NCI-H2196 (cell line): ENCODE results near the gene BTBD10.
A peak's percentile ranks its signal among the peaks of the same experiment; 100 is the strongest.

Experiments used
- DNase-seq: peaks from one replicate; lab custom pipeline; 2025; ENCODE audit not compliant: unreplicated experiment; lab: John Stamatoyannopoulos, UW

Gene BTBD10

DNA sequence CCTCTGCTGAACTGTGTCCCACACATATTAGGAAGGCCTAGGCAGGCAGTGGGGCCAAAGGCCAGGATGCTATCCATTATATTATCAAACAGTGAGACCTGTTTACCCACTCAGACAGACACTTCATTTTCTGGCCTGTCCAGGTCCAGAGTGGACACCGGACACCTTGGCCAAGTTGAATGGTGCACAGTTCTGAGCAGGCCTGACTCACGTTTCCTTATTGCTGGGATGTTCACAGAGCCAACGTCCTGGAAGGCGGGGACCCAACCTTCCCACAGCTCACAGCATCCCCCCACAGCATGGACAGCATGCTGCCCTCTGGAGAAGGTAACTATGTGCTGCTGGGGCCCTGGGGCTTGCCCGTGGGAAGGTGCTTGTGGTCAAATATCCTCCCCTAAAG, 86.6 kb downstream of the BTBD10 start:
- peak; percentile 15 for DNase-seq

DNA sequence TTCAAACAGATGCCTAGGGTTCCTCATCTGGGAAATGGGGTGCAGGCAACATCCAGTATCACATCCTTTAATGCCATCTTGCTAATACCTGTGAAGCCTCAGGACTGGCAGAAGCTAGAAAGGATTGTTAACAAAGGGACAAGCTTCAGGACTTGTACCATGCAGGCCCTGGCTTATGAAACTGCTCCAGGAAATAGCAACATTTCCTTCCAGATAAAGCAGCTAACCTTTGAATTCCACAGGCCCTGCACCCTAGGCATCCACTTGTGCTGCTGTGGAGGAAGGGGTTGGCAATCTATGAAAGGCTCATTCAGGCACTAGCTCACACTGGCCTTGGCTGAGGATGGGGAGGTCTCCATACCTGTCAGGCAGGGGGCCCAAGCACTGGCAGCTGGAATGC, 87.2 kb downstream of the BTBD10 start:
- no peak for DNase-seq

- DNase-seq: no peak
These were observed 89.8 kb downstream of the BTBD10 start for GRCh38 chr11:13373216-13373615.

GRCh38 chr11:13368041-13368446, 95.0 kb downstream of the BTBD10 start:
- no peak for DNase-seq

DNA sequence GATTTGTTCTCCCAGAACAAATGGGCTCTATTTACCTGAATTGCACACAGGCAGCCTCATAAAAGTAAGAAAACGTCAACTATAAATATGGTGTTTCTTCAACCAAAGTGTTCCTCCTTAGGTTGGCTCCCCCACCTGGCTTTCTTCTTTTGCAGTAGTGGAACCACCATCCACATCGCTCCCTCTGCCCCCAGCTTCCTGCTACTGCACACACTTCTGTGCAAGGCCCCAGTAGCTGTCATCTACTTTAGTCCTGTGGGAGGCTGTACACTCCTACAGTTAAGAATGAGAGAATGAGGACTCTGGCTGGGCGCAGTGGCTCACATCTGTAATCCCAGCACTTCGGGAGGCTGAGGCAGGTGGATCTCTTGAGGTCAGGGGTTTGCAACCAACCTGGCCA, 95.9 kb downstream of the BTBD10 start:
- DNase-seq: no peak

DNA sequence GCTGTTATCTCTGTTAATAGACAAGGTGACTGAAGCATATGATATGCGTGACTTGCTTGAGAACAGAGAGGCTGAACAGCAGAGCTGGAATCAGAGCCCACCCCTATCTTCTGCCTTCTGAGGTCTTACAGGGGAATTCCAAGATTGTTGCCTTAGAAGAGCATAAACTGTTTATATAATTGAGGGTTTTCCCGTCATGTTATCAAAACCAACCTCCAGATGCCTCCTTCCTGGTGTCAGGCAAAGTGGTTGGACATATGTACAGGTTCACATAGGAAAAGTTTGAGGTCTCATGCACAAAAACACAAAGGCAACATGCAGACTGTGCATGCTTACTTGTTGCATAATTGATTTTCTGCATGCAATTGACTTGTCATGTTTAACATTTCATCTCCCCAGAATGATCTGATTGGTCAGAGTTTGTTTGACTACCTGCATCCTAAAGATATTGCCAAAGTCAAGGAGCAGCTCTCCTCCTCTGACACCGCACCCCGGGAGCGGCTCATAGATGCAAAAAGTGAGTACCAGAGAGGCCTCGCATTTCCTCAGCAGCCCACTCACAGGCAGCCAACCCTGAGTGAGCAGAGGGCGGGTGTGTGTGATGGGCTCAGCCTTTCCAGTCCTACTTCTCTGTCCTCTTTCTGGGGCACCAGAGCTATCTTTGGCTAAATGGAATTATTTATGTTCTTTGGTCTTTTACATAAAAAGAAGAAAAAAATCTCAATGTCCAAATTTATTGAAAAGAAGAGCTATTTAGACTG, 96.6 kb downstream of the BTBD10 start:
- DNase-seq: no peak

GRCh38 chr11:13364388-13364787, 98.6 kb downstream of the BTBD10 start:
- no peak for DNase-seq

DNA sequence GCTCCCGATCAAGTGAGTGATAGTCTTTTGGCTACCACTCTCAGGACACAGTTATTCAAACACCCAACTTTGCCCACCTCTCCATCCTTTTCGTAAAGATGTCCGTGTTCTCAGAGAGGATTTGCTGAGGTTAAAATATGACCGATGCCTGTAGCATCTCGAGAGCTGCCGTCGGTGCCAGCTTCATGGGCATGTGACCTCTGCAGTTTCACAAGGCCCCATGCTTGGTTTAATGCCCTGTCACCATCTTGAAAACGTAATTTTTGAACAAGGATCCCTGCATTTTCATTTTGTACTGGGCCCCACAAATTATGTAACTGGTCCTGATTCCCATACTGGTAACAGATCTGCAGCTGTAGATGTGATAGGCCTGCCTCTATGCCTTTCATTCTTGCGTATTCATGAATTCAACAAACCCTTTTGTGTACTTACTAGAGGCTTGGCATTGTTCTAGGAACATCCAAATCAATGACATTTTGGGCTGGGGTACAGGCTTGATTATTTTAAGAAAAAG, 100.4 kb downstream of the BTBD10 start:
- no peak for DNase-seq

DNA sequence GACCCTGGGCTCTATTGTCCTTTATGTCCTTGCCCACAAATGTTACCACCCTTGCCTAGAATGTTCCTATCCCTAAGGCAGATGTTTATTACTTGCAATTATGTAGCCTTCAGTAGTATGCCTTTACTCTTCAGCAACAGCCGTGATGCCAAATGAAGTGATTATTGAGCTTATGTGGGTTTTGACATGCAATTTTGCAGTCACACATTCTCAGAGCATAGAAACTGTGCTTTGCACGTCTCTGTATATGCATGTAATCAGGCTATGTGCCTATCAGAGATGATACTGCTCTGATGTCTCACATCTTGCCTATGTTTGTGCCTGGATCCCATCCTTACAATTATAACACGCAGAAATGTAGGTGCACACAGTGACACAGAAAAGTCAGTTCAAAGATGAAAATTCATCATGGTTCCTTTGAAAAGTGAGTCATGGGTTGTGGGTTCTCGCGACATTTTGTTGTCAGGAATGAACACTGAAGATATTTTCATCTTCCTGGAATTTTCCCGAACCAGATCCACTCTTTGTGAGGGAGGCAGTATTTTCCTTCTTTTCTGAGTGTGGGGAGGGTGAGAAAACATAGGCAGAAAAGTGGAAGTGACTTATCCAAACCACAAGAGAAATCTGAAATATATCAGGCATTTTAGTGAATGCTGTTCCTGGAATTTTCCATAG, 104.3 kb downstream of the BTBD10 start:
- DNase-seq: no peak

GRCh38 chr11:13357232-13357631, 105.8 kb downstream of the BTBD10 start:
- no peak for DNase-seq

GRCh38 chr11:13355191-13355590, 107.8 kb downstream of the BTBD10 start:
- DNase-seq: no peak

- DNase-seq: no peak
These were observed 108.7 kb downstream of the BTBD10 start for GRCh38 chr11:13354335-13354734.

DNA sequence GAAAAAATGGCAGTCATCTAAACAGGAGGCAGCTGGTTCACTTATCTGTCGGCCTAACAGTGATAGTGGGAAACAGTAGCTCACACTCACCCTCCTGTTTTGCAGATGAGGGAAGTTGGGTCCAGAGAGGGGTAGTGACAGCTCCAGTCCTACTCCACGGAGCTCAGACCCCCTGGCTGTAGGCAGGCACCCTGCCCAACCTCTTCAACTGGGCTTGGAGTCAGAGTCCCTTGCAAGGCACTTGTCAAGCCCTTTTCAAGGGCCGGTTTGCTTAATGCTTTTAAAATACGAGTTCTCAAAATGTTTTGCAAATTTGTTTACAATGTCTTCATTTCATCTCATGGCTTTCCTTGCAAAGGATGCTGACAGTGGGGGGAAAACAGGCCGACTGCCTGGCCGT, 110.3 kb downstream of the BTBD10 start:
- no peak for DNase-seq

- DNase-seq: no peak
These were observed 113.4 kb downstream of the BTBD10 start for GRCh38 chr11:13349581-13349980.

DNA sequence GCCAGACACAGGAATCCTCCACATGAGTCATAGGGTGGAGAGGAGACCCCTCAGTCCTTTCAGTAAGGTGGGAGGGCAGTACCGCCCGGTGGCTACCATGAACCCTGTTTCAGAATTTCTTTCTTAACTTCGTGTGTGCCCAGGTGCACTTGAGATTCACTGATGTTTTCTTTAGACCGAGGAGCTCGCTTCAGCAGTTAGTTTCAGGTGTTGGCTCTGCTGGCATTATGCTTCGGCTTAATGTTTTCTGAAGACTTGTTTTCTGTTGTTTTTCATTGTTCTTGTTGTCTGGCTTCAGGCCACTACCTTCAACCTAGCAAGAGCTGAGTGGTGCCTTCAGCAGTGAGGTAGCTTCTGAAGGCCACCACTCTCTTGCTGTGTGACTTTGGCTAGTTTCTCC, 114.0 kb downstream of the BTBD10 start:
- no peak for DNase-seq

- no peak for DNase-seq
These were observed 114.7 kb downstream of the BTBD10 start for GRCh38 chr11:13348305-13348704.

DNA sequence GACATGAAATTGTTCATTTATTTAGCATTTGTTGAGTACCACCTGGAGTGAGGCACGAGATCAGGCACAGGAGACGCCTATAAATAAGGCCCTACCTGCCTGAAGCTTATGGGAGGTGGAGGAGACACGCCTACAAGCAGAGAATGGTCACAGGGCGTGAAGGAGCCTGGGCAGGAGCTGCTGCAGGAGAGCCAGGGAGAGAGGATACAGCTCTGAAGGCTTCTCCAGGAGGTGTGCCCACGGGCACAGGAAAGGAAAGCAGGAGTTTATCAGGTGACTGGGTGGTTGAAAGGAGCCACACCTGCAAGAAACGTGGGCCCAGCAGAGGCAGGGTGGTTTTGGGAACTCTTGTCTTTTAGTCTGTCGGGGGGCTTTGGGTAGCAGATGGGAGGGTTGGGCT, 115.1 kb downstream of the BTBD10 start:
- DNase-seq: no peak

DNA sequence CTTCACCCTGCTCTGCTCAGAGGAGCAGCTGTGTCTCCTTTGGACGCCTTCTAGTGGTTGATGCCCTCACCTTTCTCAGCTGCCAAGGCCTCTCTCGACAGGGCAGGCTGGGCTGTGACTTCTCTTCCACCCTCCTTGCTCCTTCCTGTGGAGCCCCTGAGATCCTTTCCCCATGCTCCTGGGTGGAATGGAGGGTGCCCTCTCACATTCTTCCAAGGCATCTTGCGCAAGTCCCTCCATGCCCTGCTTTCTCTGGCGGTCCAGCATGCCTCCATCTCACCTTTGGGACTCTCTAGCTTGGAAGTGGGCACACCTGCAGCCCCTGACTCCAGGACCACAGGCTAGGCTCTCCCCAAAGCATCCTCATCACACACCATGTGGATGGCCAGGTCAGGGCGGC, 116.6 kb downstream of the BTBD10 start:
- no peak for DNase-seq

- no peak for DNase-seq
These were observed 118.2 kb downstream of the BTBD10 start for GRCh38 chr11:13344818-13345217.

DNA sequence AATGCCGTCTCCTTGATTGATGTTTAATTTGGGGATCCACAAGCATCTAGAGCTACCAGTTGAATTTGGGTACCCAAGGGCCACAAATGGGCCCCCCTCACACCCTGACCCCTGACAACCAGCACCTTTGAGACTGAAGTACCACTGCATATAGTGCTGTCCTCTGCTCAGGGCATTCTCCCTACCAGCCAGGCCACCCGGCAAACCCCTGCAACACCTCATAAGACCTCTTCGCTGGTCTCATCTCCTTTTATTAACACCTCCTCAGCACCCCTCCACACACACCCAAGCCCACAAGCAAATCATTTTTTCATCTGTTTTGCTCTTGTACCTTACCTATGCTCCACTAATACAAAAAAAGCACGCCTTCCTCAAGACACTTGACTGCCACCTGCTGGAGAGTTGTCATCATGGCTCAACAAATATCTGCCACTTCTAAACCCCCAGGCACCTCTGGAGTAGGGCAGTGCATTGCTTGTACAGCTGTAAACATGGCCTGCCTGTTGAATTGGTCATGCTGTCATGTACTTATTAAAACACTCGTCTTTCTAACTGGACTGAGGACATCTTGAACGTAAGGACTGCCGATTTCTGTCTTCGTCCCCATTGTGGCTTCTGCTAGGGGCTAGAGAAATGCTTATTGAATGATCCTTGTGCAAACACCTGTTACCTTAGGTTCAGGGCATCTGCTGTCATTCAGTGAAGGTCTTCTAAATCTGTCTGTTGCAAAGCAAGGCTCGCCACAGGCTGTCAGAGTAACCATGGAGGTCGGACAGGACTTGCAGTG, 118.9 kb downstream of the BTBD10 start:
- DNase-seq: peak; percentile 84

DNA sequence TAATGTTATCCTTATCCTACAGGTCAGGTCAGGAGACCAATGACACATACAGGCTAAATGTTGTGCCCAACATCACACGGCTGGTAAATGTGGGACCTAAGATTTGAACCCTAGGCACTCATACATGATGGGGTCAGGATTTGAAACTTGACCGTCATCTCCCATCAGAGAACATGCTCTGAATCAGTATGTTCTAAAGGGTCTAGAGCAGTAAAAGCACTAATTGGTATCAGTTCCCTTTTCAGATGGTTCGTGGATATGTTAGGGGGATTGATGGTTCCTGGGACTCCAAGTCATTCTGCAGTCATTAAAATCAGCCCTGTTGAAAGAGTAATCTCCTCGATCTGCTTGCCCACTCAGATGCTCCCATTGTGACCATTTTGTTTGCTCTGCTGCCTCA, 120.0 kb downstream of the BTBD10 start:
- no peak for DNase-seq

GRCh38 chr11:13341026-13341425, 122.0 kb downstream of the BTBD10 start:
- no peak for DNase-seq
